PC-3 (cell line): ENCODE data around the gene ISY1.

ENCODE experiments used
- EZH2 ChIP-seq: fragments of 300-600 bp; sonication (generic); IDR thresholded peaks from one replicate; pipeline ENCODE4 v1.6.1; 2017; ENCODE audit warnings: antibody characterized with exemption, mild to moderate bottlenecking, low read length; ENCODE audit not compliant: unreplicated experiment
- EZH2phosphoT487 ChIP-seq: fragments of 300-600 bp; sonication (generic); IDR thresholded peaks from 2 replicates; pipeline ENCODE4 v1.6.1; 2018; ENCODE audit warnings: mild to moderate bottlenecking, antibody characterized with exemption, low read length, borderline replicate concordance
- TF ChIP-seq, protein P1 (sequence below): fragments of 300-600 bp; sonication (generic); conservative IDR thresholded peaks from 2 replicates; pipeline ENCODE4 v1.5.1; 2017; ENCODE audit warnings: antibody characterized with exemption, low read depth, mild to moderate bottlenecking, low read length

DNA sequence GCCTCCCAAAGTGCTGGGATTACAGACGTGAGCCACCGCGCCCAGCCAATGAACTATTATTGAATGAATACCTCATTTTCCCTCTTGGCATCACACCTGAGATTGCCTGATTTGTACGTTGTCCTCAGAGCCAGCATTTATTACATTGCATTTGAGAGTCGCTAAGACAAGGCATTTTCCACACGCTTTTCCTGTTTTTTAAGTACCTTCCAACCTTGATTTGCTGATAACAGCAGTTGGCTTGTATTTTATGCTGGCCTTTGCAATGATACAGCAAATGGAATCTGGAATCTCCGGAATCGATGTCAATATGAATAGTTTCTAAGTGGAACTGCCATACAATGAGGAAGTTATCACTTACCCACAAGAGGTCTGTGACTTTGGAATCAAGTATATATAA is 38.5 kb upstream of the ISY1 start:
- TF ChIP-seq, protein P1, sequence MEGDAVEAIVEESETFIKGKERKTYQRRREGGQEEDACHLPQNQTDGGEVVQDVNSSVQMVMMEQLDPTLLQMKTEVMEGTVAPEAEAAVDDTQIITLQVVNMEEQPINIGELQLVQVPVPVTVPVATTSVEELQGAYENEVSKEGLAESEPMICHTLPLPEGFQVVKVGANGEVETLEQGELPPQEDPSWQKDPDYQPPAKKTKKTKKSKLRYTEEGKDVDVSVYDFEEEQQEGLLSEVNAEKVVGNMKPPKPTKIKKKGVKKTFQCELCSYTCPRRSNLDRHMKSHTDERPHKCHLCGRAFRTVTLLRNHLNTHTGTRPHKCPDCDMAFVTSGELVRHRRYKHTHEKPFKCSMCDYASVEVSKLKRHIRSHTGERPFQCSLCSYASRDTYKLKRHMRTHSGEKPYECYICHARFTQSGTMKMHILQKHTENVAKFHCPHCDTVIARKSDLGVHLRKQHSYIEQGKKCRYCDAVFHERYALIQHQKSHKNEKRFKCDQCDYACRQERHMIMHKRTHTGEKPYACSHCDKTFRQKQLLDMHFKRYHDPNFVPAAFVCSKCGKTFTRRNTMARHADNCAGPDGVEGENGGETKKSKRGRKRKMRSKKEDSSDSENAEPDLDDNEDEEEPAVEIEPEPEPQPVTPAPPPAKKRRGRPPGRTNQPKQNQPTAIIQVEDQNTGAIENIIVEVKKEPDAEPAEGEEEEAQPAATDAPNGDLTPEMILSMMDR, result no peak
- TF ChIP-seq EZH2phosphoT487 (no peak), EZH2 (no peak)
